Neural progenitor cell (in vitro differentiated cells): ENCODE results near the gene MYH7. TPM values are rescaled to one million over a fixed set of nuclear protein-coding genes. Genes with fewer than 3 reads are reported as not detected.

Experiments
- DNase-seq: peaks from one replicate; pipeline ENCODE4 v3.0.0-alpha.2; 2016; ENCODE audit warnings: low spot score
- H2AFZ ChIP-seq: fragments of 200-600 bp; sonication (generic); replicated peaks from 2 replicates; pipeline ENCODE4 v1.6.1; 2016; ENCODE audit warnings: antibody characterized with exemption
- H3F3A ChIP-seq: fragments of 200-600 bp; sonication (generic); 2 replicates; pipeline ENCODE4 v1.6.1; 2016; ENCODE audit warnings: antibody characterized with exemption, low read depth
- H3K27ac ChIP-seq: fragments of 200-600 bp; sonication (generic); 2 replicates; pipeline ENCODE4 v1.5.1; 2016; ENCODE audit warnings: mild to moderate bottlenecking
- H3K27me3 ChIP-seq: fragments of 200-600 bp; sonication (generic); 2 replicates; pipeline ENCODE4 v1.6.1; 2016; ENCODE audit warnings: mild to moderate bottlenecking, moderate library complexity
- H3K36me3 ChIP-seq: fragments of 200-600 bp; sonication (generic); 2 replicates; pipeline ENCODE4 v1.5.1; 2016
- H3K4me1 ChIP-seq: fragments of 200-600 bp; sonication (generic); 2 replicates; pipeline ENCODE4 v1.6.1; 2016; ENCODE audit warnings: mixed run types
- H3K4me2 ChIP-seq: fragments of 200-600 bp; sonication (generic); 2 replicates; pipeline ENCODE4 v1.6.1; 2016
- H3K4me3 ChIP-seq: fragments of 200-600 bp; sonication (generic); 2 replicates; pipeline ENCODE4 v1.5.1; 2016
- H3K79me2 ChIP-seq: fragments of 200-600 bp; sonication (generic); 2 replicates; pipeline ENCODE4 v1.6.1; 2016; ENCODE audit warnings: low read depth
- H3K9ac ChIP-seq: fragments of 200-600 bp; sonication (generic); 2 replicates; pipeline ENCODE4 v1.6.1; 2016
- H3K9me3 ChIP-seq: fragments of 200-600 bp; sonication (generic); 2 replicates; pipeline ENCODE4 v1.5.1; 2016; ENCODE audit warnings: low read depth
- H4K20me1 ChIP-seq: fragments of 200-600 bp; sonication (generic); 2 replicates; pipeline ENCODE4 v1.6.1; 2016; ENCODE audit warnings: low read depth
- H3K27ac Mint-ChIP-seq: 3 replicates; pipeline ENCODE4 v1.8.0; 2021; ENCODE audit warnings: mixed read lengths
- H3K27me3 Mint-ChIP-seq: 2 replicates; pipeline ENCODE4 v1.8.0; 2022; ENCODE audit warnings: low read depth, mild to moderate bottlenecking, inconsistent platforms, moderate library complexity, mixed read lengths; ENCODE audit not compliant: insufficient read depth
- H3K36me3 Mint-ChIP-seq: 3 replicates; pipeline ENCODE4 v1.8.0; 2021; ENCODE audit warnings: mixed read lengths
- H3K4me1 Mint-ChIP-seq: 3 replicates; pipeline ENCODE4 v1.8.0; 2021; ENCODE audit warnings: mixed read lengths
- H3K4me3 Mint-ChIP-seq: 3 replicates; pipeline ENCODE4 v1.8.0; 2021; ENCODE audit warnings: mild to moderate bottlenecking, moderate library complexity, mixed read lengths
- H3K9me3 Mint-ChIP-seq: 3 replicates; pipeline ENCODE4 v1.8.0; 2020; ENCODE audit warnings: mixed read lengths
- EZH2 ChIP-seq: fragments of 200-600 bp; sonication (generic); IDR thresholded peaks from 2 replicates; pipeline ENCODE4 v1.6.1; 2017; ENCODE audit warnings: antibody characterized with exemption, mild to moderate bottlenecking, moderate library complexity
- EZH2phosphoT487 ChIP-seq: fragments of 200-600 bp; sonication (generic); IDR thresholded peaks from 2 replicates; pipeline ENCODE4 v1.6.1; 2017; ENCODE audit warnings: antibody characterized with exemption
- total RNA-seq: library from RNA; depleted of rRNA; stranded (reverse); fragments of >200 nt; gene quantifications from 2 replicates; pipeline ENCODE4 v1.2.3, GENCODE V29; 2015; ENCODE audit warnings: low replicate concordance
- TF ChIP-seq, protein P1 (sequence below): fragments of 200-600 bp; sonication (generic); IDR thresholded peaks from 2 replicates; pipeline ENCODE4 v1.5.1; 2017; ENCODE audit warnings: antibody characterized with exemption, mild to moderate bottlenecking

Gene MYH7
- total RNA-seq, 1 donor from 2014 or later: not detected

DNA sequence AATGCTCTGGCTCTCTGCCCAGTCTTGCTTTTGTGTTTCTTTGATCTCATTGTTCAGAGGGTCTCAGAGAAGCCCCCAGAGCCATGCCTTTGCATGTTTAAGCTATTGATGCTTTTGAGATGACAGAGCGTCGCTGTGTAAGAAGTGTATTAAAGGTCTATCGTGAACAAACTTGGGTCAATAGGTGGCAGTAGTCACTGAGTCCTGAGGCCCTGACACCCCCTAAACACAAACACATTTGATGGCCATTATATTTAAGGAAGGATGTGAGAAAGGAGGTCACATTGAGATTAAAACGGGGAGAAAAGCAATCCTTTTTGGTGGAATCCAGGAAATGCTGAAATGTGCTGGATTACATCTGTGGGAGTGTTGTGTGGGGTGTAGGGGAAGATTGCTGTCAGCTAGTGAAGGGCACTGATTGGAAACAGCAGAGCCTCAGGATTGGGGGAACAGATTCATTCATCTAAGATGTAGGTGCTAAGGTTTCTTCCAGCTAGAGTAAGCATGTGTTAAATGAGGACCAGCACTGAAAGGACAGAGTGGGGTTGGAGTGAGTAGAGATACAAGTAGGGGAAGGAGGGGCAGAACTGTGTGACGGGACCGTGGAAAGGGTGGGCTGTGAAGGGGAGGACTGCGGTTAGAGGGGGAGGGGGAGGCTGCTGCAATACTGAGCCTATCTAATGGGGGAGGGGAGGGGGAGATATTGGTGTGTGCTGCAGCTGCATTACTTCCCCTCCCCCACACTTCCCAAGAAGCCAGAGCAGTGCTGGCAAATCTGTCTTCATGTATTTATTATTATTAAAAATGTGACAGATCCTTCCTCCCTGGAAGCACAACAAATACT lies 46.7 kb upstream of the MYH7 start:
- H3K27ac Mint-ChIP-seq: no peak overlapping the region
- H3K27ac ChIP-seq: no peak overlapping the region
- H3K36me3 ChIP-seq: peaks cover 14% of the 10 kb centered on the region
- peak overlapping the region; percentile 26 for H3K4me3 Mint-ChIP-seq
- H3K9me3 ChIP-seq: no peaks in the 10 kb centered on the region
- no peaks in the 10 kb centered on the region for H3K9me3 Mint-ChIP-seq
- H3K4me2 ChIP-seq: no peak overlapping the region
- H3K4me1 ChIP-seq: peaks cover 40% of the 10 kb centered on the region
- H2AFZ ChIP-seq: no peak overlapping the region
- TF ChIP-seq, protein P1, sequence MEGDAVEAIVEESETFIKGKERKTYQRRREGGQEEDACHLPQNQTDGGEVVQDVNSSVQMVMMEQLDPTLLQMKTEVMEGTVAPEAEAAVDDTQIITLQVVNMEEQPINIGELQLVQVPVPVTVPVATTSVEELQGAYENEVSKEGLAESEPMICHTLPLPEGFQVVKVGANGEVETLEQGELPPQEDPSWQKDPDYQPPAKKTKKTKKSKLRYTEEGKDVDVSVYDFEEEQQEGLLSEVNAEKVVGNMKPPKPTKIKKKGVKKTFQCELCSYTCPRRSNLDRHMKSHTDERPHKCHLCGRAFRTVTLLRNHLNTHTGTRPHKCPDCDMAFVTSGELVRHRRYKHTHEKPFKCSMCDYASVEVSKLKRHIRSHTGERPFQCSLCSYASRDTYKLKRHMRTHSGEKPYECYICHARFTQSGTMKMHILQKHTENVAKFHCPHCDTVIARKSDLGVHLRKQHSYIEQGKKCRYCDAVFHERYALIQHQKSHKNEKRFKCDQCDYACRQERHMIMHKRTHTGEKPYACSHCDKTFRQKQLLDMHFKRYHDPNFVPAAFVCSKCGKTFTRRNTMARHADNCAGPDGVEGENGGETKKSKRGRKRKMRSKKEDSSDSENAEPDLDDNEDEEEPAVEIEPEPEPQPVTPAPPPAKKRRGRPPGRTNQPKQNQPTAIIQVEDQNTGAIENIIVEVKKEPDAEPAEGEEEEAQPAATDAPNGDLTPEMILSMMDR: peak; percentile 47
- no peak for TF ChIP-seq EZH2
- TF ChIP-seq EZH2phosphoT487: no peak
- H3K9ac ChIP-seq: no peak overlapping the region
- peaks cover 53% of the 10 kb centered on the region for H3K4me1 Mint-ChIP-seq
- H3K27me3 ChIP-seq: no peaks in the 10 kb centered on the region
- peak; percentile 48 for DNase-seq
- H3F3A ChIP-seq: peaks cover 72% of the 10 kb centered on the region
- H3K4me3 ChIP-seq: no peak overlapping the region
- peaks cover 25% of the 10 kb centered on the region for H4K20me1 ChIP-seq
- H3K79me2 ChIP-seq: no peaks in the 10 kb centered on the region
- H3K36me3 Mint-ChIP-seq: peaks cover 3% of the 10 kb centered on the region
- peaks cover 2% of the 10 kb centered on the region for H3K27me3 Mint-ChIP-seq

DNA sequence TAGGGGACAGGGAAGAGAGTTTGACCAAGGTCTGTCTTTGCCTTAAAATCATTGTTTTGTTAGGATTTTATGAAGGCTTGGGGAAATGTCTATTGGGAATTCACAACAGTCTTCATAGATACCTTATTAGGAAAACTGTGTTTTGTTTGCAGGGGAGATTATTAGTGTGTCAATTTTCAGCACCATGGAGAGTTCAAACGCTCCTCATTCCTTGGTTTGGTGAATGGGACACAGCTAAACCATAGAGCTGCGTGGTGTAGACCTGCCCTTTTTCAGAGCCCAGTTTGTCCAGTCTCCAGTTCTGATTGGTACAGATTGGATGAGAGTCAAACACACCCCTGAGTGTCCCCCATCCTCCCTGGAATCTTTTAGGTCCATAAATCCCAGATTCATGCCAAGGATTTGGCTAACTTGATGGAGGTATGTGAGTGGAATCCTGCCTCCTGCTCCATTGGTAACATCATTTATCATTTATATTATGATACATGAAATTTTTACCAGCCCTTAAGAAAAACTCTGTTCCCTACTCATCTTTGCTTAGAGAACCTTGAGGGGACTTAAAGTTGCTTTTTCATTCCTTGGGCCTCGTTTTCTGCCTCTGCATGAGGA lies 46.0 kb upstream of the MYH7 start:
- H3K4me1 Mint-ChIP-seq: peaks cover 46% of the 10 kb centered on the region
- Histone ChIP-seq H3F3A (peaks cover 76% of the 10 kb centered on the region), H3K36me3 (peaks cover 14% of the 10 kb centered on the region), H3K79me2 (no peaks in the 10 kb centered on the region), H3K4me3 (no peak overlapping the region), H3K9ac (no peak overlapping the region), H3K4me2 (no peak overlapping the region), H3K4me1 (peaks cover 33% of the 10 kb centered on the region), H3K27me3 (no peaks in the 10 kb centered on the region), H4K20me1 (peaks cover 26% of the 10 kb centered on the region), H3K27ac (no peak overlapping the region), H2AFZ (no peak overlapping the region), H3K9me3 (no peaks in the 10 kb centered on the region)
- H3K9me3 Mint-ChIP-seq: no peaks in the 10 kb centered on the region
- H3K36me3 Mint-ChIP-seq: peaks cover 5% of the 10 kb centered on the region
- H3K27me3 Mint-ChIP-seq: peaks cover 2% of the 10 kb centered on the region
- no peak overlapping the region for H3K4me3 Mint-ChIP-seq
- no peak for TF ChIP-seq EZH2
- TF ChIP-seq, protein P1: no peak
- no peak for TF ChIP-seq EZH2phosphoT487
- H3K27ac Mint-ChIP-seq: no peak overlapping the region
- DNase-seq: peak; percentile 82

DNA sequence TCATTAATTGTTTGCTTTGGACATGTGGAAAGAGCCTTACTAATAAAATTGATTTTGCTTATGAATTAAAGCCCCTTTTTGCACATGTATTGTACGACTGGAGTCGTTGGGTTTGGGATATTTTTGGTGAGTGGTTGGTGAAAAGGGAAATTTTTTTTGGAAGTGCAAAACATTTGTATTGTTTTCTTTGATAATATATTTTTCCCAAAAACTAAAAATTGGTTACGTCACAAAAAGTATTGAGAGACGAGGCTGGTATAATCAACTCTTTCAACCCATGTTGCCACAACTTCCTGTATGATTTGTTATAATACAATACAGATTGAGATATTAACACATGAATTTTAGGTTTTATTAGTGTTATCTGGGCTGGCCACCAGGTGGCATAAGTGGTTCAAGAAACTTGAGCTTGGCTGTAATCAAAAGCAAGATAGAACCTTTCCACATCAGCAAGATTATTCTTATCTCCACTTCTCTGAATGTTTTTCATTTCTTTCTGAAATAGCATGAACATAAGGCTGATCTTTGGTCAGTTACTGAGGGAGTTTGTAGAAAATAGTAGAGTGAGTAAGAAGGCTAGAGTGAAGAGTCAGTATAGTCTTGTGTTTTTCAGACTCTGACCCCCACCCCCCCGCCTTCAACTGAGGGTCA lies 42.8 kb upstream of the MYH7 start:
- Histone ChIP-seq H3K9me3 (no peaks in the 10 kb centered on the region), H3K4me3 (no peak overlapping the region), H3K79me2 (no peaks in the 10 kb centered on the region), H3K27ac (no peak overlapping the region), H4K20me1 (peaks cover 26% of the 10 kb centered on the region), H3K9ac (no peak overlapping the region), H3K4me1 (peaks cover 13% of the 10 kb centered on the region), H3K27me3 (no peaks in the 10 kb centered on the region), H3F3A (peaks cover 68% of the 10 kb centered on the region), H3K36me3 (peaks cover 36% of the 10 kb centered on the region), H3K4me2 (no peak overlapping the region), H2AFZ (no peak overlapping the region)
- peak; percentile 63 for DNase-seq
- TF ChIP-seq EZH2 (no peak), EZH2phosphoT487 (no peak)
- TF ChIP-seq, protein P1: peak; percentile 90
- Mint-ChIP-seq H3K36me3 (peaks cover 22% of the 10 kb centered on the region), H3K27me3 (peaks cover 2% of the 10 kb centered on the region), H3K4me3 (no peak overlapping the region), H3K27ac (no peak overlapping the region), H3K4me1 (peaks cover 16% of the 10 kb centered on the region), H3K9me3 (no peaks in the 10 kb centered on the region)
